Body of pancreas (tissue), 4 donors: ENCODE data around the gene PTGER3.

Source experiments
- POLR2A ChIP-seq, 3 donors: fragments of 450-650 bp; IDR thresholded peaks; one replicate each; pipeline ENCODE4 v1.6.1; 2016; ENCODE audit warnings: antibody characterized with exemption in 3 of 3, mild to moderate bottlenecking in 2 of 3
- TF ChIP-seq, protein P1 (sequence below), 7 experiments: fragments of 450-650 bp in 4 of 7; fragments of 200-600 bp in 3 of 7; sonication (generic) in 3 of 7; IDR thresholded peaks; one replicate each; pipeline ENCODE4 v1.5.1; 2016 to 2019; ENCODE audit warnings: antibody characterized with exemption in 7 of 7

DNA sequence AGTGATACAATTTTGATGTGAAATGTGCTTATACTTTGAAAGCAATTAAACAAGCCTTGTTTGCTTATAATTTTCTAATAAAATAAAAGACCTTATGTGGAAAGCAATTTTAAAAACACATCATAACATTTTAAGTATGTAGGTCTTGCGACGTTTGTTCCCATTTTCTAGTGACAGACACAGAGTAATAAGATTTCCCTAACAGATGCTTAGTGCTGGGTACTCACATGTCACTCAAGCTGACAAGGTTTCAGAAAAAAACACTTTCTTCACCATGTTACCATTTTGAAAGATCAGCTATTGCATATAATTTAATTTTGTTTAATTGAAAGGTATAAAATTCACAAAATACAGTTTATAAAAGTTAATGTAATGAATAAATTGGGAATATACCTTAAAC is 47.3 kb upstream of the PTGER3 start:
- no peak for TF ChIP-seq POLR2A (IDR thresholded peaks at IDR 0.05)
- TF ChIP-seq, protein P1, sequence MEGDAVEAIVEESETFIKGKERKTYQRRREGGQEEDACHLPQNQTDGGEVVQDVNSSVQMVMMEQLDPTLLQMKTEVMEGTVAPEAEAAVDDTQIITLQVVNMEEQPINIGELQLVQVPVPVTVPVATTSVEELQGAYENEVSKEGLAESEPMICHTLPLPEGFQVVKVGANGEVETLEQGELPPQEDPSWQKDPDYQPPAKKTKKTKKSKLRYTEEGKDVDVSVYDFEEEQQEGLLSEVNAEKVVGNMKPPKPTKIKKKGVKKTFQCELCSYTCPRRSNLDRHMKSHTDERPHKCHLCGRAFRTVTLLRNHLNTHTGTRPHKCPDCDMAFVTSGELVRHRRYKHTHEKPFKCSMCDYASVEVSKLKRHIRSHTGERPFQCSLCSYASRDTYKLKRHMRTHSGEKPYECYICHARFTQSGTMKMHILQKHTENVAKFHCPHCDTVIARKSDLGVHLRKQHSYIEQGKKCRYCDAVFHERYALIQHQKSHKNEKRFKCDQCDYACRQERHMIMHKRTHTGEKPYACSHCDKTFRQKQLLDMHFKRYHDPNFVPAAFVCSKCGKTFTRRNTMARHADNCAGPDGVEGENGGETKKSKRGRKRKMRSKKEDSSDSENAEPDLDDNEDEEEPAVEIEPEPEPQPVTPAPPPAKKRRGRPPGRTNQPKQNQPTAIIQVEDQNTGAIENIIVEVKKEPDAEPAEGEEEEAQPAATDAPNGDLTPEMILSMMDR (IDR thresholded peaks at IDR 0.05) = no peak
